ENCODE data around the gene USP33.
"Not testable (repeated sequence)": the region's sequence is repeated elsewhere in the genome, so short reads cannot be mapped to it uniquely, and the experiment has no call there.

Gene USP33

GRCh38 chr1:77649127-77649526 lies 110.5 kb downstream of the USP33 start:
- Histone ChIP-seq H3K27ac (no peak overlapping the region), H4K20me1 (ENCODE audit: insufficient read depth) (no peaks in the 10 kb centered on the region), H3K27me3 (ENCODE audit: insufficient read depth, low read depth) (no peaks in the 10 kb centered on the region), H3K79me2 (ENCODE audit: insufficient read depth, low read depth) (peaks cover 69% of the 10 kb centered on the region), H3K9ac (no peak overlapping the region), H3K4me1 (ENCODE audit: low read depth, poor library complexity, severe bottlenecking) (peaks cover 31% of the 10 kb centered on the region), H3K4me2 (no peak overlapping the region), H3K36me3 (ENCODE audit: insufficient read depth) (no peaks in the 10 kb centered on the region), H3K4me3 (IDR thresholded peaks at IDR 0.05; ENCODE audit: insufficient read depth, low read depth, low read length) (no peak overlapping the region), H2AFZ (ENCODE audit: low read depth) (no peak overlapping the region)
- no peak for TF ChIP-seq CTCF (conservative IDR thresholded peaks at IDR 0.05; ENCODE audit: low read depth, low read length)

GRCh38 chr1:77646224-77646623 lies 113.4 kb downstream of the USP33 start:
- H3K27me3 ChIP-seq (ENCODE audit: insufficient read depth, low read depth); H3K4me2 ChIP-seq; H2AFZ ChIP-seq (ENCODE audit: low read depth); H3K4me1 ChIP-seq (ENCODE audit: low read depth, poor library complexity, severe bottlenecking); H3K36me3 ChIP-seq (ENCODE audit: insufficient read depth); H3K27ac ChIP-seq; H3K4me3 ChIP-seq (IDR thresholded peaks at IDR 0.05; ENCODE audit: insufficient read depth, low read depth, low read length); H4K20me1 ChIP-seq (ENCODE audit: insufficient read depth); H3K9ac ChIP-seq: not testable (repeated sequence)
- peaks cover 61% of the 10 kb centered on the region for H3K79me2 ChIP-seq (ENCODE audit: insufficient read depth, low read depth)

All from KMS-11 (cell line).